GM18858 (cell line): Measurements from ENCODE around the gene LSMEM2.

Source experiments
- ATAC-seq: cut with Tn5 transposase; IDR thresholded peaks from one replicate; pipeline ENCODE4 v1.9.1; 2021; ENCODE audit not compliant: unreplicated experiment

LSMEM2 gene

DNA sequence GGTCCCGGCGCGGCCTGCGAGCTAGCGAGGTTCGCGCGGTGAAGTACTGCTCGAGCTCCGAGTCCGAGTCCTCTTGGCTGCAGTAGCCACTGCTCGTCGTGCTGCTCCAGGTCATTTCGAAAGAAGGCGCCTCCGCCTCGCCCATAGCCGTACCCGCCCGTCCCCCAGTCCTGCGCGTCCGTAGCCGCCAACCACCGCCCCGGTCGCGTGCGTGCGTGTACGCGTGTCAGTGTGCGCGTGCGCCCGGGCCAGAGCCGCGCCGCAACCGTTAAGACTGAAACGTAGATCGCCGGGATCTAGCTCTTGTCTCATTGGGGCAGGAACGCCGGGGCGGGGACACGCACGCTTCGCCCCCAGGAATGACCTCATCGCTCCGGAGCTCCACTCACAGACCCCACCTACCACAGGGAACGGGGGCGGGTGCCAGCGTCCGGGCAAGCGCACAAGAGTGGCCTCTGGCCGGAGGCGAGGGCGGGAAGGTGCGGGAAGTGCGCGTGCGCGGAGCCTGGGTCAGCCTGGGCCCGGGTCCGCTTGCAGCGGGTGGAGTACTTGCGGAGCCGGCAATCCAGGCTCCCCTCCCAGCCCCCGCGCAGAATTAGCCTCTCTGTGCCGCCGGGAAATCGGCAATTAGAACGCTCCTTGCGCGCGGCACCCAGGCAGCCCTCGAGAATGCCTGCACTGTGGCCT is 58.4 kb downstream of the LSMEM2 start:
- peak; percentile 48 for ATAC-seq
